Endothelial cell (in vitro differentiated cells): ENCODE measurements around the gene TRAPPC12. TPM values are rescaled to one million over a fixed set of nuclear protein-coding genes. Genes with fewer than 3 reads are reported as not detected.

Source experiments
- DNase-seq: peaks from one replicate; pipeline ENCODE4 v3.0.0; 2021; ENCODE audit warnings: low spot score
- H3K27ac Mint-ChIP-seq: one replicate; pipeline ENCODE4 v1.8.0; 2021; ENCODE audit warnings: mixed read lengths, inconsistent platforms; ENCODE audit not compliant: unreplicated experiment
- H3K27me3 Mint-ChIP-seq: one replicate; pipeline ENCODE4 v1.8.0; 2021; ENCODE audit warnings: mild to moderate bottlenecking, moderate library complexity, mixed read lengths, inconsistent platforms; ENCODE audit not compliant: unreplicated experiment
- H3K36me3 Mint-ChIP-seq: one replicate; pipeline ENCODE4 v1.8.0; 2021; ENCODE audit warnings: mild to moderate bottlenecking, low read depth, mixed read lengths, inconsistent platforms; ENCODE audit not compliant: unreplicated experiment
- H3K4me1 Mint-ChIP-seq: one replicate; pipeline ENCODE4 v1.8.0; 2021; ENCODE audit warnings: mild to moderate bottlenecking, mixed read lengths, inconsistent platforms; ENCODE audit not compliant: unreplicated experiment
- H3K4me3 Mint-ChIP-seq: one replicate; pipeline ENCODE4 v1.8.0; 2021; ENCODE audit warnings: mild to moderate bottlenecking, mixed read lengths, inconsistent platforms; ENCODE audit not compliant: unreplicated experiment
- H3K9me3 Mint-ChIP-seq: one replicate; pipeline ENCODE4 v1.8.0; 2021; ENCODE audit warnings: mixed read lengths, inconsistent platforms; ENCODE audit not compliant: unreplicated experiment
- total RNA-seq: library from RNA; stranded (reverse); fragmentation: NEBNext Ultra II Directional; extraction: Animal tissue kit (Norgen Biotek cat#: 25700); gene quantifications from one replicate; pipeline ENCODE4 v1.2.1, GENCODE V29; 2021; ENCODE audit not compliant: unreplicated experiment
- TF ChIP-seq, protein P1 (sequence below): fragments of 200-600 bp; sonication (generic); IDR thresholded peaks from one replicate; pipeline ENCODE4 v1.5.0; 2021; ENCODE audit warnings: antibody characterized with exemption; ENCODE audit not compliant: unreplicated experiment

The TRAPPC12 gene
- total RNA-seq, 1 donor from 2014 or later: 105 TPM

DNA sequence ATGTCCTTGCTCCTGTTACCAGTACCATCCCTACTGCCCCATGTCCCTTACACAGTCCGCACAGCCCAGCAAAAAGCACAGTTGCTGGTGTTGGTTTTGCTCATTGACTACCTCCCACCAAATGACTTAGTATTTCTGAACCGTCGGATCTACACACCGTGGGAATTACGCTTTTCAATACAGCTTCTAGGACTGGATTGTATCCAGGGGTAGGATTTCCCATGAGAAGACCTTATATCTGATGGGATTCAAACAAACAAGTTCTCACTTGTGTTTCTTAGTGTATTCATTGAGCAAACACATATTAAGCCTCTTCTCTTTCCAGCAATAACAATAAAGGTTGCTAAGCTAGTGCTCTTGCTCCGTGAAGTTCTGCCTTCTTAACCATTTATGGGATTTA lies 25.8 kb downstream of the TRAPPC12 start:
- Mint-ChIP-seq H3K4me1 (peaks cover 15% of the 10 kb centered on the region), H3K9me3 (no peaks in the 10 kb centered on the region), H3K27ac (no peak overlapping the region), H3K36me3 (peaks cover 19% of the 10 kb centered on the region), H3K4me3 (no peak overlapping the region), H3K27me3 (peaks cover 5% of the 10 kb centered on the region)
- TF ChIP-seq, protein P1, sequence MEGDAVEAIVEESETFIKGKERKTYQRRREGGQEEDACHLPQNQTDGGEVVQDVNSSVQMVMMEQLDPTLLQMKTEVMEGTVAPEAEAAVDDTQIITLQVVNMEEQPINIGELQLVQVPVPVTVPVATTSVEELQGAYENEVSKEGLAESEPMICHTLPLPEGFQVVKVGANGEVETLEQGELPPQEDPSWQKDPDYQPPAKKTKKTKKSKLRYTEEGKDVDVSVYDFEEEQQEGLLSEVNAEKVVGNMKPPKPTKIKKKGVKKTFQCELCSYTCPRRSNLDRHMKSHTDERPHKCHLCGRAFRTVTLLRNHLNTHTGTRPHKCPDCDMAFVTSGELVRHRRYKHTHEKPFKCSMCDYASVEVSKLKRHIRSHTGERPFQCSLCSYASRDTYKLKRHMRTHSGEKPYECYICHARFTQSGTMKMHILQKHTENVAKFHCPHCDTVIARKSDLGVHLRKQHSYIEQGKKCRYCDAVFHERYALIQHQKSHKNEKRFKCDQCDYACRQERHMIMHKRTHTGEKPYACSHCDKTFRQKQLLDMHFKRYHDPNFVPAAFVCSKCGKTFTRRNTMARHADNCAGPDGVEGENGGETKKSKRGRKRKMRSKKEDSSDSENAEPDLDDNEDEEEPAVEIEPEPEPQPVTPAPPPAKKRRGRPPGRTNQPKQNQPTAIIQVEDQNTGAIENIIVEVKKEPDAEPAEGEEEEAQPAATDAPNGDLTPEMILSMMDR: no peak
- no peak for DNase-seq

DNA sequence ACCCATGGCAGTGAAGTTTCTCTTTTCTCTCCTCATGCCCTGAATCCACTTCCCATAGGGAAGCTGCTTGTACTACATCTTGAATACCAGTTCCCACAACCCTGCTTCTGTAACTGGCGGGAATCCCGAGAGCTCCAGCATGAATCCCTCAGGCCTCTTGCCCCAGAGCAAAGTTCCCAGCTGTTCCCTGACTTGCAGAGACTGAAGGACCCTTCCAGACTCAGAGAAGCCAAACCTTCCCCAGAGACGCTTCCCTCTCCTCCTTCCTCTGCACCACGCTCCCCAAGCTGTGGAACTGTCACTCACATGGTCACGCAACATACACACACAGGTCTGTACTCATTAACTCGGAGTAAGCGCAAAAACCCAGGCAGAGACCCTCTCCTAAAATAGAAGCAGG lies 26.4 kb downstream of the TRAPPC12 start:
- no peak overlapping the region for H3K27ac Mint-ChIP-seq
- H3K4me1 Mint-ChIP-seq: peaks cover 9% of the 10 kb centered on the region
- no peak for DNase-seq
- H3K9me3 Mint-ChIP-seq: no peaks in the 10 kb centered on the region
- peaks cover 19% of the 10 kb centered on the region for H3K36me3 Mint-ChIP-seq
- no peak overlapping the region for H3K4me3 Mint-ChIP-seq
- peaks cover 1% of the 10 kb centered on the region for H3K27me3 Mint-ChIP-seq
- TF ChIP-seq, protein P1: no peak

DNA sequence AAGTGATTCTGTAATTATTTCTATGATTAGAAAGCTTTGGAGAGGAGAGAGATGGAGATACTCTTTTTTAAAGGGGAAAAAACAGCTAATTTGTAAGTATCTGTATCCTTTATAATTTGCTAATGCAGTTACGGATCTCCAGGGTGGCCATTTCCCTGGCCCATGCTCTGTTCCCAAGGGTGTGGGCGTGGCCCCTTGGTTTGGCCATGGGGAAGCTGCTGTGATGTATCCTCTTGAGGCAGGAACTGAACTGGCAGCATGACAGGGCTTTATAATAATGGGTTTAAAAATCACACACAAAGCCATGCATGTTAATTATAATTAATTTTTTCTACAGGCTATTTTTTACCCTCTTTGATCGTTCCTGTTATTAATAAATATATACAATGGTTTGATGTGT lies 27.0 kb downstream of the TRAPPC12 start:
- TF ChIP-seq, protein P1: no peak
- Mint-ChIP-seq H3K9me3 (no peaks in the 10 kb centered on the region), H3K27ac (no peak overlapping the region), H3K4me3 (no peak overlapping the region), H3K4me1 (peaks cover 9% of the 10 kb centered on the region), H3K36me3 (peaks cover 19% of the 10 kb centered on the region), H3K27me3 (peaks cover 1% of the 10 kb centered on the region)
- DNase-seq: no peak

DNA sequence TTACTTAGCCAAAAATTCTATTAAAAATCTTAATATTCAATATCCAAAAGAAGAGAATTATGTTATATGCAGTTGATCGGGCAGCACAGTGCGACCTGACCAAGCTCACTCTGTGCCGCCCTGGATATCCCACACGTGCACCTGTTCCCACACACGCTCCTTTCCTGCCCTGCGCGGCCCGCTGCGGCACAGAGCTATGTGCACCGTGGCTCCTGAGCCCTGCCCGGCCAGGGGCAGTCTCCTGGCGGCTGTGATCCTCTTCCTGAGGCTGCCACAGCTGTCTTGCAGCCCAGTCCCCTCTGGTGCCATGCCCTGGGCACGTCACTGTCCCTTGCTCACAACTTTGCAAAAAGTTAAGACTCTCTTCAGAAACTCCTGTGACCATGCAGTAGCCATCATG lies 29.3 kb downstream of the TRAPPC12 start:
- TF ChIP-seq, protein P1: no peak
- H3K27me3 Mint-ChIP-seq: no peaks in the 10 kb centered on the region
- H3K4me1 Mint-ChIP-seq: peaks cover 9% of the 10 kb centered on the region
- DNase-seq: no peak
- H3K27ac Mint-ChIP-seq: no peak overlapping the region
- no peak overlapping the region for H3K4me3 Mint-ChIP-seq
- H3K9me3 Mint-ChIP-seq: no peaks in the 10 kb centered on the region
- peaks cover 17% of the 10 kb centered on the region for H3K36me3 Mint-ChIP-seq

DNA sequence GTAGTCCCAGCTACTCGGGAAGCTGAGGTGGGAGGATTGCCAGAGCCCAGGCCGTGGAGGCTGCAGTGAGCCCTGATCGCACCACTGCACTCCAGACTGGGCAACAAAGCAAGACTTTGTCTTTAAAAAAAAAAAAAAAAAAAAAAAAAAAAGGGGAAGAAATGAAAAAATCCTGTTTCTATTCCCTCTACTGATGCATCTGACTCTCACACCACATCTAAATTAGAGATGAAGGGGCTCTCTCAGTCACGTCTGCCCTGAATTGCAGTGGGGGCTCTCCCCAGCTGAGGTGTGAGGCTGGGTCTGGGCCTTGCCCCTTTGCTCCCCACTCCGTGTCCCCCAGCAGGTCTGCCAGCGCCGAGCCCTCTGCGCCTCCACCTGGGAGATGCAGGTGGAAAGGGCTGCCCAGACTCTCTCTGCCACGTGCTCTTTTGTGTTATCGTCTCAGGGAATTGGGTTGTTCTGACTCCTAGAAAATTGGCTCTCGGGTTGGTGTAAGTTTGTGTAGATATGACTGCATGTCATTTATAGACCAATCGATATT lies 30.2 kb downstream of the TRAPPC12 start:
- TF ChIP-seq, protein P1: no peak
- Mint-ChIP-seq H3K27ac (no peak overlapping the region), H3K36me3 (peaks cover 19% of the 10 kb centered on the region), H3K27me3 (no peaks in the 10 kb centered on the region), H3K4me3 (no peak overlapping the region), H3K4me1 (peaks cover 9% of the 10 kb centered on the region), H3K9me3 (no peaks in the 10 kb centered on the region)
- DNase-seq: no peak
